Hepatocyte (in vitro differentiated cells): Measurements from ENCODE around the gene GRPR. TPM values are rescaled to one million over a fixed set of nuclear protein-coding genes. Genes with fewer than 3 reads are reported as not detected.

Experiments used
- DNase-seq: peaks from one replicate; pipeline ENCODE4 v3.0.0-alpha.2; 2016; ENCODE audit warnings: low spot score
- H2AFZ ChIP-seq: fragments of 200-600 bp; sonication (generic); 2 replicates; pipeline ENCODE4 v1.6.0; 2016; ENCODE audit warnings: antibody characterized with exemption, mild to moderate bottlenecking
- H3K27ac ChIP-seq: fragments of 200-600 bp; sonication (generic); 2 replicates; pipeline ENCODE4 v1.5.1; 2016; ENCODE audit warnings: mild to moderate bottlenecking
- H3K27me3 ChIP-seq: fragments of 200-600 bp; sonication (generic); 2 replicates; pipeline ENCODE4 v1.6.1; 2016
- H3K36me3 ChIP-seq: fragments of 200-600 bp; sonication (generic); replicated peaks from 2 replicates; pipeline ENCODE4 v1.5.1; 2016; ENCODE audit warnings: low read depth; ENCODE audit not compliant: insufficient read depth
- H3K4me1 ChIP-seq: fragments of 200-600 bp; sonication (generic); 2 replicates; pipeline ENCODE4 v1.5.1; 2016; ENCODE audit warnings: mild to moderate bottlenecking, moderate library complexity; ENCODE audit not compliant: insufficient read depth
- H3K4me2 ChIP-seq: fragments of 200-600 bp; sonication (generic); 2 replicates; pipeline ENCODE4 v1.6.0; 2016
- H3K4me3 ChIP-seq: fragments of 200-600 bp; sonication (generic); 2 replicates; pipeline ENCODE4 v1.5.1; 2016; ENCODE audit warnings: mild to moderate bottlenecking
- H3K79me2 ChIP-seq: fragments of 200-600 bp; sonication (generic); 2 replicates; pipeline ENCODE4 v1.6.0; 2017; ENCODE audit warnings: mild to moderate bottlenecking
- H3K9me2 ChIP-seq: fragments of 200-600 bp; sonication (generic); replicated peaks from 2 replicates; pipeline ENCODE4 v1.6.0; 2017; ENCODE audit warnings: mild to moderate bottlenecking; ENCODE audit not compliant: insufficient read depth
- H3K9me3 ChIP-seq: fragments of 200-600 bp; sonication (generic); 2 replicates; pipeline ENCODE4 v1.5.1; 2016; ENCODE audit warnings: low read depth, mild to moderate bottlenecking
- H4K20me1 ChIP-seq: fragments of 200-600 bp; sonication (generic); 2 replicates; pipeline ENCODE4 v1.6.0; 2016; ENCODE audit warnings: mild to moderate bottlenecking; ENCODE audit not compliant: insufficient read depth, poor library complexity, severe bottlenecking
- EZH2 ChIP-seq: fragments of 200-600 bp; sonication (generic); IDR thresholded peaks from 2 replicates; pipeline ENCODE4 v1.6.1; 2016; ENCODE audit warnings: antibody characterized with exemption, mild to moderate bottlenecking, borderline replicate concordance
- EZH2phosphoT487 ChIP-seq: fragments of 200-600 bp; sonication (generic); IDR thresholded peaks from one replicate; pipeline ENCODE4 v1.6.1; 2018; ENCODE audit warnings: antibody characterized with exemption, mild to moderate bottlenecking, low read depth, moderate library complexity; ENCODE audit not compliant: unreplicated experiment, severe bottlenecking
- WGBS: methylation state at CpG from one replicate; pipeline ENCODE4 v1.1.6; 2016; ENCODE audit warnings: low lambda C conversion rate; ENCODE audit errors: missing lambda C conversion rate; 5-methylcytosine and 5-hydroxymethylcytosine counted together
- polyA plus RNA-seq: library from polyadenylated mRNA; unstranded; fragments of >200 nt; fragmentation: Nextera tagmentation; extraction: Ambion mirVana; gene quantifications from 2 replicates; pipeline ENCODE4 v1.2.1, GENCODE V29; 2016
- total RNA-seq: library from RNA; depleted of rRNA; stranded (reverse); fragments of >200 nt; gene quantifications from 2 replicates; pipeline ENCODE4 v1.2.3, GENCODE V29; 2014
- TF ChIP-seq, protein P1 (sequence below): fragments of 200-600 bp; sonication (generic); IDR thresholded peaks from 2 replicates; pipeline ENCODE4 v1.5.1; 2016; ENCODE audit warnings: antibody characterized with exemption, mild to moderate bottlenecking; ENCODE audit not compliant: poor library complexity

The GRPR gene
- total and polyA plus RNA-seq, 2 experiments from 2014 or later, result 3.7 to 3.8 TPM

- Histone ChIP-seq H3K27me3 (no peaks in the 10 kb centered on the region), H3K9me3 (no peaks in the 10 kb centered on the region), H4K20me1 (no peaks in the 10 kb centered on the region), H3K36me3 (no peaks in the 10 kb centered on the region), H3K4me3 (no peak overlapping the region), H2AFZ (no peak overlapping the region), H3K4me1 (no peaks in the 10 kb centered on the region), H3K4me2 (no peak overlapping the region), H3K9me2 (no peaks in the 10 kb centered on the region), H3K79me2 (no peaks in the 10 kb centered on the region), H3K27ac (no peak overlapping the region)
- TF ChIP-seq, protein P1, sequence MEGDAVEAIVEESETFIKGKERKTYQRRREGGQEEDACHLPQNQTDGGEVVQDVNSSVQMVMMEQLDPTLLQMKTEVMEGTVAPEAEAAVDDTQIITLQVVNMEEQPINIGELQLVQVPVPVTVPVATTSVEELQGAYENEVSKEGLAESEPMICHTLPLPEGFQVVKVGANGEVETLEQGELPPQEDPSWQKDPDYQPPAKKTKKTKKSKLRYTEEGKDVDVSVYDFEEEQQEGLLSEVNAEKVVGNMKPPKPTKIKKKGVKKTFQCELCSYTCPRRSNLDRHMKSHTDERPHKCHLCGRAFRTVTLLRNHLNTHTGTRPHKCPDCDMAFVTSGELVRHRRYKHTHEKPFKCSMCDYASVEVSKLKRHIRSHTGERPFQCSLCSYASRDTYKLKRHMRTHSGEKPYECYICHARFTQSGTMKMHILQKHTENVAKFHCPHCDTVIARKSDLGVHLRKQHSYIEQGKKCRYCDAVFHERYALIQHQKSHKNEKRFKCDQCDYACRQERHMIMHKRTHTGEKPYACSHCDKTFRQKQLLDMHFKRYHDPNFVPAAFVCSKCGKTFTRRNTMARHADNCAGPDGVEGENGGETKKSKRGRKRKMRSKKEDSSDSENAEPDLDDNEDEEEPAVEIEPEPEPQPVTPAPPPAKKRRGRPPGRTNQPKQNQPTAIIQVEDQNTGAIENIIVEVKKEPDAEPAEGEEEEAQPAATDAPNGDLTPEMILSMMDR, result no peak
- TF ChIP-seq EZH2 (no peak), EZH2phosphoT487 (no peak)
- DNase-seq, result no peak
Measured at GRCh38 chrX:16137416-16138107, 14.2 kb downstream of the GRPR start.

DNA sequence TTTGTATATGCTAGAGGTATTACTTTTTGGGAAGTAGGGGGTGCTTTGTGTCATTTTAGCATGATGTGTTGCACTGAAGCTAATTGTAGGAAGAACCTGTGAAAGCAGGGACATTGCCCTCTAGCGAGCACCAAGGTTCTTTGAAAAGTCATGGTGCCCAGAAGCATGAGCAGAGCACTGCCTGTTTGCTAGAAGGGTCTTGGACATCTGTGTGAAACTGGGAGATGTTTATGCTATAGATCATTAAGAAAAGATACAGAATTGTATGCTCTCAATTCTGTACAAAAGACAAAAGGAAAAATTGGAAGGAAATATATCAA is 14.7 kb downstream of the GRPR start:
- Histone ChIP-seq H3K9me2 (no peaks in the 10 kb centered on the region), H4K20me1 (no peaks in the 10 kb centered on the region), H3K36me3 (no peaks in the 10 kb centered on the region), H3K9me3 (no peaks in the 10 kb centered on the region), H3K4me2 (no peak overlapping the region), H2AFZ (no peak overlapping the region), H3K27ac (no peak overlapping the region), H3K79me2 (no peaks in the 10 kb centered on the region), H3K4me3 (no peak overlapping the region), H3K27me3 (no peaks in the 10 kb centered on the region), H3K4me1 (no peaks in the 10 kb centered on the region)
- DNase-seq, result peak; percentile 28
- WGBS, result 65% methylated on average over 1 of the region's 1 CpG
- TF ChIP-seq, protein P1, result peak; percentile 32
- TF ChIP-seq EZH2, result no peak

- no peak overlapping the region for H3K4me2 ChIP-seq
- H3K4me3 ChIP-seq, result no peak overlapping the region
- no peak overlapping the region for H2AFZ ChIP-seq
- no peak for DNase-seq
- H3K4me1 ChIP-seq, result no peaks in the 10 kb centered on the region
- no peaks in the 10 kb centered on the region for H3K36me3 ChIP-seq
- H4K20me1 ChIP-seq, result no peaks in the 10 kb centered on the region
- no peaks in the 10 kb centered on the region for H3K9me2 ChIP-seq
- H3K9me3 ChIP-seq, result no peaks in the 10 kb centered on the region
- H3K27ac ChIP-seq, result no peak overlapping the region
- no peaks in the 10 kb centered on the region for H3K79me2 ChIP-seq
- TF ChIP-seq EZH2phosphoT487 (no peak), EZH2 (no peak)
- TF ChIP-seq, protein P1, result no peak
- 55% methylated on average over 4 of the region's 4 CpGs for WGBS
- no peaks in the 10 kb centered on the region for H3K27me3 ChIP-seq
Measured at GRCh38 chrX:16140448-16140847, 17.1 kb downstream of the GRPR start.

DNA sequence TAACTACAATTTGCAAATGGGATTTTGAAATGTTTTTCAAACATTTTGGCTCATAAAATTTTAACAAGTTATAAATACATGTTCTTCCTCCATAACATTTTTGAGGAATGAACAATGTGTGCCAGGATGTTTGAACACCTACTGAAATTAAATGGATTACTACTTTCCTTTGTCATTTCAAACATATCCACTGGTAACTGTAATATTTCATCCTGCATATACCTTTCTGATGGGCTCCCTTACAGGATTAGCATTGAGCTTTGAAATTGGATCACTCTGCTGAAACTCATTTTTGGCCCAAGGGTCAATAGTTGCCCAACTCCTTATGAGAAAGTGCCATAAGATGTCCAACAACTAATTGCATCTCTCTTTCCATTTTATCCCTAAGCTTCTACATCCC is 17.6 kb downstream of the GRPR start:
- no peaks in the 10 kb centered on the region for H3K27me3 ChIP-seq
- no peak for TF ChIP-seq EZH2phosphoT487
- TF ChIP-seq, protein P1, result no peak
- TF ChIP-seq EZH2, result no peak
- H3K9me3 ChIP-seq, result no peaks in the 10 kb centered on the region
- H3K4me3 ChIP-seq, result no peak overlapping the region
- H3K4me2 ChIP-seq, result no peak overlapping the region
- no peak overlapping the region for H2AFZ ChIP-seq
- no peak overlapping the region for H3K27ac ChIP-seq
- H3K4me1 ChIP-seq, result no peaks in the 10 kb centered on the region
- no peak for DNase-seq
- H3K79me2 ChIP-seq, result no peaks in the 10 kb centered on the region
- H3K36me3 ChIP-seq, result no peaks in the 10 kb centered on the region
- no peaks in the 10 kb centered on the region for H3K9me2 ChIP-seq
- H4K20me1 ChIP-seq, result no peaks in the 10 kb centered on the region
